Transverse colon (tissue), 4 donors: ENCODE data around the gene ARHGAP21. TPM values are rescaled to one million over a fixed set of nuclear protein-coding genes. Genes with fewer than 3 reads are reported as not detected.
A peak's percentile ranks its signal among the peaks of the same experiment; 100 is the strongest.
"Not testable (repeated sequence)": the region's sequence is repeated elsewhere in the genome, so short reads cannot be mapped to it uniquely, and the experiment has no call there.

Experiments used
- DNase-seq: peaks from one replicate; pipeline ENCODE4 v3.0.0-alpha.2; 2019
- H3K27ac ChIP-seq, 4 donors: fragments of 200-600 bp; sonication (generic); 2 replicates each; pipeline ENCODE4 v1.5.1; 2016 to 2018; ENCODE audit warnings: inconsistent platforms in 4 of 4
- H3K27me3 ChIP-seq: fragments of 200-600 bp; sonication (generic); 2 replicates; pipeline ENCODE4 v1.5.1; 2017; ENCODE audit warnings: inconsistent platforms
- H3K36me3 ChIP-seq, 4 donors: fragments of 200-600 bp; sonication (generic); 2 replicates each; pipeline ENCODE4 v1.5.1; 2017 to 2019; ENCODE audit warnings: inconsistent platforms in 4 of 4
- H3K4me1 ChIP-seq, 4 donors: fragments of 200-600 bp; sonication (generic); 2 replicates each; pipeline ENCODE4 v1.5.1; 2017 to 2020; ENCODE audit warnings: inconsistent platforms in 4 of 4
- H3K4me3 ChIP-seq, 4 donors: fragments of 200-600 bp; sonication (generic); 1 replicate in 1 of 4; 2 replicates in 3 of 4; pipeline versions ENCODE4 v1.5.1 to v1.6.1; 2017 to 2019; ENCODE audit warnings: inconsistent platforms in 4 of 4
- H3K9me3 ChIP-seq, 2 donors: fragments of 200-600 bp; sonication (generic); 2 replicates each; pipeline ENCODE4 v1.5.1; 2017 to 2019; ENCODE audit warnings: inconsistent platforms in 2 of 2
- CTCF ChIP-seq, 5 experiments: fragments of 200-600 bp in 3 of 5; fragments of 450-650 bp in 2 of 5; sonication (generic) in 3 of 5; IDR thresholded peaks; 1 replicate in 2 of 5; 2 replicates in 3 of 5; pipeline ENCODE4 v1.5.1; 2016 to 2017; ENCODE audit warnings: antibody characterized with exemption in 5 of 5, inconsistent platforms in 3 of 5, mild to moderate bottlenecking in 2 of 5, moderate library complexity in 1 of 5
- EP300 ChIP-seq: sonication (generic); formaldehyde crosslinking; IDR thresholded peaks from one replicate; pipeline ENCODE4 v1.6.1; 2017; ENCODE audit warnings: antibody characterized with exemption, low read depth
- POLR2A ChIP-seq: fragments of 450-650 bp; IDR thresholded peaks from one replicate; pipeline ENCODE4 v1.6.1; 2016; ENCODE audit warnings: antibody characterized with exemption, mild to moderate bottlenecking, moderate library complexity
- POLR2AphosphoS5 ChIP-seq, 3 donors: sonication (generic); formaldehyde crosslinking; IDR thresholded peaks; one replicate each; pipeline ENCODE4 v1.6.1; 2016; ENCODE audit warnings: antibody characterized with exemption in 3 of 3
- WGBS, 2 donors: methylation state at CpG; one replicate each; pipeline ENCODE4 v1.1.5; 2018; ENCODE audit warnings: low coverage in 1 of 2; 5-methylcytosine and 5-hydroxymethylcytosine counted together
- in situ Hi-C, 4 donors: fragments of 200-750 bp; cut with MboI; loops; one replicate each; pipeline versions ENCODE4 v1.15.0 to v1.15.1; 2017; ENCODE audit warnings: low sequenced_read_pairs in 3 of 4, low pct_ligation_motif_present in 1 of 4, low pct_unique_long_range_greater_than_20kb in 1 of 4
- intact Hi-C: fragments of 100-400 bp; cut with DNase I; formaldehyde crosslinking; loops from one replicate; pipeline ENCODE4 v1.15.1; 2023; ENCODE audit warnings: low total_unique reads
- total RNA-seq, 4 donors: library from RNA; depleted of rRNA; stranded (reverse); fragments of >200 nt; gene quantifications; one replicate each; pipeline ENCODE4 v1.1.0, GENCODE V29; 2016

ARHGAP21 gene
- total RNA-seq, 4 donors from 2014 or later: 62.8 to 94.1 (median 89.3) TPM

- H3K4me3 ChIP-seq: no peak overlapping the region
- H3K4me1 ChIP-seq: peaks cover 0 to 6% (median 0%) of the 10 kb centered on the region in 4 donors
- intact Hi-C loops: no loop called here
- in situ Hi-C loops: no loop called here
- no peaks in the 10 kb centered on the region for H3K27me3 ChIP-seq
- no peak overlapping the region for H3K27ac ChIP-seq
- TF ChIP-seq CTCF (IDR thresholded peaks at IDR 0.05) (no peak), EP300 (no peak), POLR2AphosphoS5 (IDR thresholded peaks at IDR 0.05) (no peak), POLR2A (no peak)
- no peaks in the 10 kb centered on the region for H3K36me3 ChIP-seq
- no peak for DNase-seq
- no peaks in the 10 kb centered on the region for H3K9me3 ChIP-seq
These were observed 13.3 kb upstream of the ARHGAP21 start for GRCh38 chr10:24737001-24737400.

GRCh38 chr10:24731942-24732341 is 8.3 kb upstream of the ARHGAP21 start:
- 52% methylated on average over 1 of the region's 1 CpG; no CpG with 5 or more reads in 1 of the 2 donors for WGBS, 2 donors
- in situ Hi-C loops: no loop called here
- H3K4me3 ChIP-seq: no peak overlapping the region
- H3K4me1 ChIP-seq: peaks cover 0 to 7% (median 0%) of the 10 kb centered on the region in 4 donors
- intact Hi-C loops: no loop called here
- peak overlapping the region in 1 of 4 donors; percentile 12 for H3K27ac ChIP-seq
- H3K36me3 ChIP-seq: no peaks in the 10 kb centered on the region
- H3K27me3 ChIP-seq: no peaks in the 10 kb centered on the region
- TF ChIP-seq CTCF (IDR thresholded peaks at IDR 0.05): no peak
- no peak for TF ChIP-seq EP300
- no peak for TF ChIP-seq POLR2AphosphoS5 (IDR thresholded peaks at IDR 0.05)
- no peak for TF ChIP-seq POLR2A
- H3K9me3 ChIP-seq: no peaks in the 10 kb centered on the region
- no peak for DNase-seq

- in situ Hi-C loops: no loop called here
These were observed 7.1 kb upstream of the ARHGAP21 start for GRCh38 chr10:24730811-24731210.

GRCh38 chr10:24727786-24728185 is 4.1 kb upstream of the ARHGAP21 start:
- Histone ChIP-seq H3K27me3 (no peaks in the 10 kb centered on the region), H3K27ac (no peak overlapping the region), H3K36me3 (no peaks in the 10 kb centered on the region), H3K4me3 (no peak overlapping the region), H3K9me3 (no peaks in the 10 kb centered on the region), H3K4me1 (peaks cover 0 to 13% (median 2%) of the 10 kb centered on the region in 4 donors)
- no peak for DNase-seq
- in situ Hi-C loops (loop anchor here in 1 of 4 donors (10.0 kb wide), 1 partner anchor 287 kb away; the partner anchor contains the start of genes ENKUR and THNSL1), intact Hi-C loops (no loop called here)
- 73 to 87% methylated on average over 3 to 9 of the region's 9 CpGs for WGBS, 2 donors
- TF ChIP-seq POLR2A: no peak

More at GRCh38 chr10:24730811-24731210, 7.1 kb upstream of the ARHGAP21 start:
- no peaks in the 10 kb centered on the region for H3K27me3 ChIP-seq
- DNase-seq: no peak
- no peaks in the 10 kb centered on the region for H3K9me3 ChIP-seq
- TF ChIP-seq POLR2A (no peak), EP300 (no peak), POLR2AphosphoS5 (IDR thresholded peaks at IDR 0.05) (no peak), CTCF (IDR thresholded peaks at IDR 0.05) (no peak)
- intact Hi-C loops: no loop called here
- H3K36me3 ChIP-seq: no peaks in the 10 kb centered on the region
- peaks cover 0 to 7% (median 0%) of the 10 kb centered on the region in 4 donors for H3K4me1 ChIP-seq
- 83 to 87% methylated on average over 3 of the region's 3 CpGs for whole genome bisulfite sequencing, 2 donors
- no peak overlapping the region for H3K27ac ChIP-seq
- H3K4me3 ChIP-seq: no peak overlapping the region

- WGBS, 2 donors: 95 to 98% methylated on average over 5 of the region's 5 CpGs
- intact Hi-C loops (no loop called here), in situ Hi-C loops (loop anchor here in 1 of 4 donors (10.0 kb wide), 1 partner anchor 288 kb away; the partner anchor contains the start of genes ENKUR and THNSL1)
- Histone ChIP-seq H3K4me1 (peaks cover 0 to 6% (median 2%) of the 10 kb centered on the region in 4 donors), H3K9me3 (no peaks in the 10 kb centered on the region), H3K27ac (no peak overlapping the region), H3K27me3 (no peaks in the 10 kb centered on the region), H3K4me3 (no peak overlapping the region), H3K36me3 (no peaks in the 10 kb centered on the region)
- no peak for DNase-seq
- no peak for TF ChIP-seq EP300
- TF ChIP-seq POLR2A: no peak
- no peak for TF ChIP-seq CTCF (IDR thresholded peaks at IDR 0.05)
- TF ChIP-seq POLR2AphosphoS5 (IDR thresholded peaks at IDR 0.05): no peak
These were observed 2.9 kb upstream of the ARHGAP21 start for GRCh38 chr10:24726626-24727025.

- WGBS, 2 donors: 82 to 98% methylated on average over 2 to 5 of the region's 5 CpGs
- H3K27ac ChIP-seq, intact Hi-C loops, H3K4me3 ChIP-seq, H3K36me3 ChIP-seq, H3K27me3 ChIP-seq, H3K9me3 ChIP-seq, DNase-seq: not testable (repeated sequence)
- peaks cover 0 to 12% (median 4%) of the 10 kb centered on the region in 4 donors for H3K4me1 ChIP-seq
- in situ Hi-C loops: loop anchor here in 1 of 4 donors (10.0 kb wide), 1 partner anchor 289 kb away; the partner anchor contains the start of genes ENKUR and THNSL1
These were observed 2.3 kb upstream of the ARHGAP21 start for GRCh38 chr10:24726029-24726428.
